Activated CD4-positive, CD25-positive, alpha-beta regulatory T cell treated with anti-CD3 and anti-CD28 coated beads, Interleukin-2, amount 50 U/mL, for 72 hours (primary cell): ENCODE measurements around the gene BTG3.

Experiments
- DNase-seq: peaks from one replicate; pipeline ENCODE4 v3.0.0; 2021

BTG3 gene

DNA sequence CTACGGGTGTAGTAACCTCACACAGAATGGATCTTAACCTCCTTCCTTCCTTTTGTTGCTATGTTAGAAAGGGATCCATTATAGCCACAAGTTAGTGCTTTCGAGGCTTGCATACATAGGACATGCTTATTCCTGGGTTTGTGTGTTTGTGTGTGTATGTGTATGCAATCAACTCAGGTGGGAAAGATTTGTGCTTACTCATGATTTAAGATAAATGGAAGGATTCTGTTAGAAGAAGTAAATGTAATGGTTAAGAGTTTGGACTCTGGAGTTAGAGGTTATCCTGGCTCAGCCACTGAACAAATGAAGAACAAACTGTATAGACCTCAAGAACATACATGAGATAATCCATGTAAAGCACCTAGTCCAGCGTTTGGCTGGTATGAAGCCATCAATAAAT, 28.8 kb downstream of the BTG3 start:
- DNase-seq, result no peak

DNA sequence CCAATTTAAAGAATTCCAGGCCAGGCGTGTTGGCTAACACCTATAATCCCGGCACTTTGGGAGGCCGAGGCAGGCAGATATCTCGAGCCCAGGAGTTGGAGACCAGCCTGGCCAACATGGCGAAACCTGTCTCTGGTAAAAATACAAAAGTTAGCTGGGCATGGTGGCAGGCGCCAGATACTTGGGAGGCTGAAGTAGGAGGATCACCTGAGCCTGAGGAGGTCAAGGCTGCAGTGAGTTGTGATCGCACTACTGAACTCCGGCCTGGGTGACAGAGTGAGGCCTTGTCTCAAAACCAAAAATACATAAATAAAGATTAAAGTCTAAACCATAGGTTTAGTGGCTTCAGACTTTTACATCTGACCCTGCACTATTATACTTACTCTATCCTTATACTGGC, 32.4 kb downstream of the BTG3 start:
- DNase-seq, result no peak

DNA sequence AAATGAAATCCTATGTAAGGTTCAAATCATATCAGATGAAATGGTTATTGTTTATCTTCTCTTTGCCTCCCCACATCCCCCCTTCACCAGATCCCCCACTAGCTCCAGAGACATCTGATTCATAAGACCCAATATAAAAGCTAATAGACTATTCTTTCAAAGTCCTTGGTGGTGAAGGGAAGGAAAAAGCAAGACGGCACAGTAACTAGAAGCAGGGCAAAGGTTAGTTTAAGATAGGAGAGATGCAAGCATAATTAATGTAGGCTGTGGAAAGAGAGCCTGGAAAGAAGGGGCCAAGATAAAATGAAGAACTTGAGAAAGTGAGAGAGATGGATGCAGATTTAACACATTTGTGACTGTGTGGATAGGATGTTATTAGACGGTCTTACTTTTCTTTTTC, 33.8 kb downstream of the BTG3 start:
- no peak for DNase-seq

DNA sequence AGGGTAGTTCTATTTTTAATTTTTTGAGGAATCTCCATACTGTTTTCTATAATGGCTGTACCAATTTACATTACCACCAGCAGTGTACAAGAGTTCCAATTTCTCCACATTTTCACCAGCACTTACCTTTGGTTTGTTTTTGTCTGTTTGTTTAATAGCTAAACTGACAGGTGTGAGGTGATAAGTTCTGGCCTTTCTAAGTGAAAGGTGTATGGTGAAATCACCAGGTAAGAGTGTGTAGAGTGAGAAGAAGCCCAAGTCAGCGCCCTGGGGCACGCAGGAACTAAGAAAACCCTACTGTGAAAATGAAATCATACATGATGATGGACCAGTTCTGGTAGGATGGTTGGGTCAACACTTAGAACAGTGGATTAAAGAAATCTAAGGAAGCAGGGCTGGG, 34.5 kb downstream of the BTG3 start:
- DNase-seq, result no peak

DNA sequence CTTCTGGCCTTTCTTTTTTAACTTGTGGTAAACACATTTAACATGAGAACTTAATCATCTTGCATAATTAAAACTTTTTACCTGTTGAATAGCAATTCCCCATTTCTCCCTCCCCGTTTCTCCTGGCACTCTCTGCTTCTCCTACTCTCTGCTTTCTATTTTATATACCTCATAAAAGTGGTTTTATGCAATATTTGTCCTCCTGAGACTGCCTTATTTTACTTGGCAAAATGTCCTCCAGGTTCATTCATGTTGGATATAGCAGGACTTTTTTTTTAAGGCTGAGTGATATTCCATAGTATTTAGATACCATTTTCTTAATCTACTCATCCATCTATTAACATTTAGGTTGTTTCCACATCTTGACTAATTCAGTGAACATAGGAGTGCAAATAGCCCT, 35.0 kb downstream of the BTG3 start:
- no peak for DNase-seq

DNA sequence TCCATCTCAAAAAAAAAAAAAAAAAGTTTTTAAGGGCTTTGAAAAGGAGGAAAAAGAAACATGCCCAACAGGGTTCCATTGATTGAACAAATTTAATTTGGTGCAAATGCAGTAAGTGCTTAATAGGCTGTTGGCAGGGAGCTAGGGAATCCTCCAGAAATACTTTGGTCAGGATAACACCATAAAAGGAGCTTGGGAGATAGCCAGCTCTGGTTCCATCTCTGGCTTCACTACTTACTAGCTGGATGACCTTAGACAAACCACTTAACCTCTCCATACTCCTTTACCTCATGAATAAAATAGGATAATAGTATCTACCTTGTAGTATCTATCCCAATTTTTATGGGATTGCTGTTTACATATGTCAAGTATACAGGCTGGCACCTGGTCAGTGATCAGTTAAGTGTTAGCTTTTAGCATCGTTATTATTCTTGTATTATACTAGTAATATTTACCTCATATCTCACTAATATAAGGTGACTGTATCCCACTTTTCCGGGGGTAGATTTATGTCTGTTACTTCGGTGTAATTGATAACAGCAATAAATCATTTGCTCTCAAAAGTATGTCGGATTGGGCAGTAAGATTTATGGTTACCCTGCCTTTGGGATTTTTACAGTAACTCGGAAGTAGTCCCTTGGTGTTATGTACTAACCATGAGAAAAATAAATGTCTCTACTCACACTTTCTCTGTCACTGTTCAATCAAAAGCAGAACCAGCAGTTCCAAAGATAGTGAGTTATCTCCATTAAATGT, 36.4 kb downstream of the BTG3 start:
- DNase-seq, result no peak

DNA sequence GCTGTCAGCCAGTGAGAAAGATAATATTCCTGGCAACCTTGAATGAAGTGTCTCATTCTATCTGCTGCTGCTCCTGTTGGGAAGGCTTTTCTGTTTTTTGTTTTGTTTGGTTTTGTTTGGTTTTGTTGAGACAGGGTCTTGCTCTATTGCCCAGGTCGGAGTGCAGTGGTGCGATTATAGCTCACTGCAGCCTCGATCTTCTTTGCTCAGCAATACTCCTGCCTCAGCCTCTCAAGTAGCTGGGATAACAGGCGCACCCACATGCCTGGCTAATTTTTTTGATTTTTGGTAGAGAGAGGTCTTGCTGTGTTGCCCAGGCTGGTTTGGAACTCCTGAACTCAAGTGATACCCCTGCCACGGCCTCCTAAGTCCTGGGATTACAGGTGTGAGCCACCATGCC, 37.6 kb downstream of the BTG3 start:
- DNase-seq, result no peak

DNA sequence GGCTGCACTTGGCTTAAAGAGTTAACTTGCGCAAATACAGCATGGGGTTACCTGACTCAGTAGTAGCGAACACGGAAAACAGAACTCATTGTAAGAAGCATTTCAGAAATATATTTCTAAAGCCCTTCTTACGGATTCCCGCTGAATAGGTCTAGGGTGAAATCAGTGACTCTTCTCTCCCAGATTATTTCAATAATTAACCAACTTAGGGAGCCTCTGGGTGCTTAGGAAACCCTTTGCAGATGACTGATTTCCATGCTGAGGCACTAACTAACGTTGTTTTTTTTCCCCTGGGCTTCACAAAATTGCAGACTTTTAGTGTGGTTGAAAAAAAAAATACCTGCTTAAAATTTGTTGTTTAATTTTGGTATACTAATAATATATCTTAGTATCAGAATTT, 40.3 kb downstream of the BTG3 start:
- DNase-seq, result no peak

DNA sequence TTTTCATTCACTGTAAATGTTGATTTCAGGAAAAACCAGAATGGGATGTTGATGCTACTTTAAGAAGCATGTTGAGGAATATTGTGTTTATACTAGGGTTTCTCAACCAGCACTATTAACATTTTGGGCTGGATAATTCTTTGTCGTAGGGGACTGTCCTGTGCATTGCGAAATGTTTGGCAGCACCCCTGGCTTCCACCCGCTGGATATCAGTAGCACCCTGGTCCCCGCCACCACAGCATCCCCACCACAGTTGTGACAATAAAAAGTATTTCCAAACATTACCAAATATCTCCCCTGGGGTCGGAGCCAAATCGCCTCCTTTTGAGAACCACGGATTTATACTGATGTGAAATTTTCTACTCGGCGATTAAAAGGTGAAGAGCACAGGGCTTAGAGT, 41.9 kb downstream of the BTG3 start:
- DNase-seq, result no peak

DNA sequence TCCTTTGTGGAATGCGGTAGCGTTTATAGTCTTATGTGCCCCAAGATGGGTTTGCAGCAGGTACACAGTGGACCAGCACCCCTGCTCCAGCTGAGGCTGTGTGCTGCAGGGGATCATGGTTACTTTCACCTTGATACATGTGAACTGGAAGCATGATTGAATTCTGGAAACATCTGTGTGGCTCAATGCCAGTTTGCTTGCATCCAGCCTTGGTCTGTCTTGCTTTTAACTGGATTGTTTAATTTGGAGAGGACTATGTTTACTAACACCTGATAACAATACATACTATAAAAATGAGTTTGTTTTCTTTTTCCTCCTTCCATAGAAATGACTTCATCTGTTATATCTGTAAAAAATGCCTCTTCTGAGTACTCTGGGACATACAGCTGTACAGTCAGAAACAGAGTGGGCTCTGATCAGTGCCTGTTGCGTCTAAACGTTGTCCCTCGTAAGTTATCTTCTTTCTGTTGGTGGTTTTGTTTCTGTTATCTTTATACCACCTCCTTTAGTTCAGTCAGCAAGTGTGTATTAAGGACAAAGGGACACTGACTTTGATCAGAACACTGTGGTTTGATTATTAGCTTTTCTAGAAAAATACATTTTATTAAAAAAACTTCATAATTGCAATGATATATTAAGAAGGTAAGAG, 52.2 kb downstream of the BTG3 start:
- no peak for DNase-seq

DNA sequence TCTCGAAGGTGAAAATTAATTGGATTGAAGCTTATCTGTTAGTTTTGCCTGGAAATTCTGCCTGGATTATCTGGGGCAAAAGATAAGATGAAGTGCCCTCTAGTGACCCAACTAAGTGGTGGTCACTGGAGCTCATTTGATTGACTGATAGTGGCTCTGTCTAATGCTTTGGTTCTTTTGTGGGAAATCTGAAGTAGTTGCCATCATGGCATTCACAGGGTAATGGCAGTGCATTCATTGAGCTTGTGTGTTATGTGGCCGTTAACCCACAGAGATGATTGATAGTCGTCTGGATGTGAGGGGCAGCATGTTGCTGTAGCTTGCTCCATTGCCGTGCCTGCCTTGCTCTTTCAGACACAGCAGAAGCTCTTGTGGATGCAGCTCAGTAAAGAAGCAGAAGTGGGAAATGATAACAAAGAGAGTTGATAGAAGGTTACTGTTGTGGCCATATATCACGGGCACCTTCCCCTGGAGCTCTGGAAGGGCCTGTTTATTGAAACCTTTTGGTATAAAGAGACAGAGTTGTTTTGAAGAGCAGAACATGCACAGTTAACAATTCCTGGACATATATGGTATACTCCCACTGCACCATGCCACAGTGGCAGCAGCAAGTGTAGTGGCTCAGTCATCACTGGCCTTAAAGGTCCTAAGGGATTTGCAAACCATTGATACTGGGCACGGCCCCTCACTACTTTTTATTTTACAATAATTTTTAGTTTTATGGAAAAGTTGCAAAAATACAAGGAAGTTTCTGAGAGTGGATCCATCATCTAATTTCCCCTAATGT, 57.8 kb downstream of the BTG3 start:
- DNase-seq, result no peak

DNA sequence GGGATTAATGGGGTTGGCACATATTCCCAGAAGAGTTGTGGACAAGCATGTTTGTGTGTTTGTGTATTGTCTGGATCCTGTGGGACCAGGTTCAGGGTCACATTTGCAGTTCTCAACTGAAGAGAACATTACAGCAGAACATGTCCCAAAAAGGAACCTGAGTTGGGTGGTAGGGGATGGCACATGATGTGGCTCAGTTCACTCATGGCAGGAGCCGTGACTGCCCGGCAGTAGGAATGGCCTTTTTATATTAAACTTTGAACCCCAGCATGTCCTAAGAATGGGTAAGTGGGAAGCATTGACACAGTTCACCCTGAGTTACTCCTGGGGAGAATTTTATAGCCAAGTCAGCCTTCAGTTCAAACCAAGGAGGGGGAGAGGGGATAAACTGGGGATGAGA, 58.6 kb downstream of the BTG3 start:
- DNase-seq, result no peak

DNA sequence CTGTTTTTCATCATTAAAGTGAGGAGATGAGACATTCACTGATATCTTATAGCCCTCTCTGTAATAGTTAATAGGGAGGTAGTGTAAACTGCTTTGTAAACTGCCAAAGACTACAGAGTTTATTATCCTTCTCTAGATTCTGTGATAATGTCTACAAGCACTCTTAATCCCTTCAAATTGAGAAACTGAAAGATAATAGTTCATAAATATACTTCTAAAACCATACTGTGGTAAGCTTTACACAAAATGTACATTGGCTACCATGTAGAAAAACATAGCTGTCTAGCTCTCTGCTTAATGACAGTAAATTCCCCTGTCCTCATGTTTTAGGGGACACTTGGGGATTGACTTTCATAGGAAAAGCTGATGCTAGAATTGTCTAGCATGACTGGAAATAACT, 60.3 kb downstream of the BTG3 start:
- DNase-seq, result no peak

DNA sequence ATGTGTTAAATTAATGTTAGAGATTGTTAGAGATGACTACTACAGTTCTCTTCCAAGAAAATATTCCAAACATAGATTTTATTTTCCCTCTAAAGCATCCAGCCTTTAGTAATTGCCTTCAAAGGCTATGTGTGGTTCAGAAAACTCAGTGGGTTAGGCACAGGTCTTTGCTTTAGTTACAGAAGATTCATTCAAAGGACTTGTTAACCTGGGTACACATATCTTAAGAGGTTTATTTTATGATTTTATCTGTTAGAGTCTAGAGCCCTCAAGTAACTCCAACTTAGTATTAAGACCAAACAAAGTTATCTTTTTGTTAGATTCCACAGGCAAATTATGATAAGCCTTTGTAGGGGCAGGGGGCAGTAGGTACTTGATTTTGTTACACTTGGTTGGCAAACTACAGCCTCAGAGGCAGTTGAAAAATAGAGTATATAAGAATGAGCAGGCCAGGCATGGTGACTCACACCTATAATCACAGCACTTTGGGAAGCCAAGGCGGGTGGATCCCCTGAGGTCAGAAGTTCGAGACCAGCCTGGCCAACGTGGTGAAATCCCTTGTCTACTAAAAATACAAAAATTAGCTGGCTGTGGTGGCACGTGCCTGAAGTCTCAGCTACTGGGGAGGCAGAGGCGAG, 61.9 kb downstream of the BTG3 start:
- no peak for DNase-seq

DNA sequence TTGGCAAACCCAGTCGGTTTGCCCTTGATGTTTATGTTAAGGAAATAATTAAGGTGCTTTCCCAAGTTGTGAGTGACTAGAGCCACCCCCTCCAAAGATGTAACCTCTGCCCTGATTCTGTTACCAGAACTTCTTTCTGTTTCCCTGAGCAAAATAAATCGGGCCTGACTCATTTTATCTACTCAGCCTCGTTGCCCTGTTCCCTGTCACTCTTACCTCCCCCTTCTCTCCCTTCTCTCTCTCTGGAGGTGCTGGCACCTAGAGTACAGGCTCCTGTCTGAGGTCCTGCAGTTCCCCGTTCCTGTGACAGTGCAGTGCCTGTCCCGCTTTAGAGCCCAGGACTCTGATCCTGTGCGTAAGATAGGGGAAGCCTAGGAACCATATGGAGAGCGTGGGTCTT, 64.4 kb downstream of the BTG3 start:
- no peak for DNase-seq

DNA sequence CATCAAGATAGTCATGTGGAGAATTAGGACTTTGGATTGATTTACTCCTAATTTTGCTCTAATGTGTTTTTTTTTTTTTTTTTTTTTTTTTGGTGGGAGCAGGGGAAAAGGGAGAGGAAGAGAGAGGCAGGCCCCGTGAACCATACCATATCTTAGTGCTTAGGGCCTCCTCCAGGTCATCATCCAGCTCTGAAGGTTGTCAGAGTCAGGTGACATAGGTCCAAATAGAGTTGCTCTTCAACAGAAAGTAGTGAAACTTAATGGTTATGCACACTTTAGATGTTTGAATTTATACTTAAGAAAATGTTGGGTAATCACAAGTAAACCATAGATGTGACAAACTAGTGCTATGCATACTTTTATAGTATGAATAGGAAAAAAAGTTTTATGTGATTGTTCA, 67.7 kb downstream of the BTG3 start:
- DNase-seq, result no peak
